NCI-H1417 (cell line): Measurements from ENCODE around the gene ALMS1.
"Not testable (repeated sequence)": the region's sequence is repeated elsewhere in the genome, so short reads cannot be mapped to it uniquely, and the experiment has no call there.

Experiments
- DNase-seq, 3 experiments: peaks; one replicate each; lab custom pipeline; 2025; lab: John Stamatoyannopoulos, UW

ALMS1 gene

DNA sequence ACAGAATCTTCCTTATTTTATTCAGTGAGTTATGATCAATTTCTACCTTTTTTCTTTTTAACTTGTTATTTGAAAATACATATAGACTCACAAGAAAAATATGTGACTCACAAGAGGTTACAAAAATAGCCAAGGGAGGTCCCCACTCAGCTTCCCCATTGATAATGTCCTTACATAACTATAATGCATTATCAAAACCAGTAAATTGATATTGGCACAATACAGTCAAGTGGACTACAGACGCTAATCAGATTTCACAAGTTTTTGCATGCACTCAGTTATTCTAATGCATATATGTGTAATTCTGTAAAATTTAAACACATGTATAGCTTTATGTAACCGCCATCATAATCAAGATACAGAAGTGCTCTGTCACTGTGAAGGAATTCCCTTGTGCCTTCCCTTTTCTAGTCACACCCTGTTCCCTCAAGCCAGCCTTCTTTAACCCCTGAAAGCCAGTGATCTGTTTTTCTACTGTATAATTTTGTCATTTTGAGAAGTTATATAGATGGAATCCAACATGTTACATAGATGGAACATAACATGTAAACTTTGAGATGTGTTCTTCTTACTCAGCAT is 118.4 kb downstream of the ALMS1 start:
- no peak for DNase-seq

DNA sequence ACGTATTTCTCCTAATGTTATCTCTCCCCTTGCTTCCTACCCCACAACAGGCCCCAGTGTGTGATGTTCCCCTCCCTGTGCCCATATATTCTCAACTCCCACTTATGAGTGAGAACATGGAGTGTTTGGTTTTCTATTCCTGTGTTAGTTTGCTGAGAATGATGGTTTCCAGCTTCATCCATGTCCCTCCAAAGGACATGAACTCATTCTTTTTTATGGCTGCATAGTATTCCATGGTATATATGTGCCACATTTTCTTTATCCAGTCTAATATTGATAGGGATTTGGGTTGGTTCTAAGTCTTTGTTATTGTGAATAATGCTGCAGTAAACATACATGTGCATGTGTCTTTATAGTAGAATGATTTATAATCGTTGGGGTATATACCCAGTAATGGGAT is 119.2 kb downstream of the ALMS1 start:
- DNase-seq, result not testable (repeated sequence)

DNA sequence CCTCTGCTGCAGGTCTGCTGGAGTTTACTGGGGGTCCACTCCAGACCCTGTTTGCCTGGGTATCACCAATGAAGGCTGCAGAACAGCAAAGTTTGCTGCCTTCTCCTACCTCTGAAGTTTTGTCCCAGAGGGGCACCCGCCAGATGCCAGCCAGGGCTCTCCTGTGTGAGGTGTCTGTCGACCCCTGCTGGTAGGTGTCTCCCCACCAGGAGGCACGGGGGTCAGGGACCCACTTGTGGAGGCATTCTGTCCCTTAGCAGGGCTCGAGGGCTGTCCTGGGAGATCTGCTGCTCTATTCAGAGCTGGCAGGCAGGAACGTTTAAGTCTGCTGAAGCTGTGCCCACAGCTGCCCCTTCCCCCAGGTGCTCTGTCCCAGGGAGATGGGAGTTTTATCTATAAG is 124.8 kb downstream of the ALMS1 start:
- DNase-seq, result not testable (repeated sequence)

DNA sequence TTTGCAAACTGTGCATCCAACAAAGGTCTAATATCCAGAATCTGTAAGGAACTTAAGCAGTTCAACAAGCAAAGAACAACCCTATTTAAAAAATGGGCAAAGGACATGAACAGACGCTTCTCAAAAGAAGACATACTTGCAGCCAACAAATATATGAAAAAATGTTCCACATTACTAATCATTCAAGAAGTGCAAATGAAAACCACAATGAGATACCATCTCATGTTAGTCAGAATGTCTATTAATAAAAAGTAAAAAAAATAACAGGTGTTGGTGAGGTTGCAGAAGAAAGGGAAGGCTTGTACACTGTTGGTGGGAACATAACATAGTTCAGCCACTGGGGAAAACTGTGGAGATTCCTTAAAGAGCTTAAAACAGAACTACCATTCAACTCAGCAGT is 130.4 kb downstream of the ALMS1 start:
- no peak for DNase-seq

DNA sequence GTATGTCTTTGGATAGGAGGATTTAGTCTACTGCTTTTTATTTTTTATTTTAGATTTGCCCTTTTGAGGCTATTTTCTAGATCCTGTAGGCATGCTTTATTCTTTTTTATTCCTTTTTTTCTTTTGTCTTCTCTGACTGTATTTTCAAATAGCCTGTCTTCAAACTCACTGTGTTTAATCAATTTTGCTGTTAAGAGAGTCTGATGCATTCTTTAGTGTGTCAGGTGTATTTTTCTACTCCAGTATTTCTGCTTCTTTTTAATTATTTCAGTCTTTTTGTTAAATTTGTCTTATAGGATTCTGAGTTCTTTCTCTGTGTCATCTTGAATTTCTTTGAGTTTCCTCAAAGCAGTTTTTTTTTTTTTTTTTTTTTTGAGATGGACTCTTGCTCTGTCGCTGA is 143.1 kb downstream of the ALMS1 start:
- DNase-seq, result no peak

DNA sequence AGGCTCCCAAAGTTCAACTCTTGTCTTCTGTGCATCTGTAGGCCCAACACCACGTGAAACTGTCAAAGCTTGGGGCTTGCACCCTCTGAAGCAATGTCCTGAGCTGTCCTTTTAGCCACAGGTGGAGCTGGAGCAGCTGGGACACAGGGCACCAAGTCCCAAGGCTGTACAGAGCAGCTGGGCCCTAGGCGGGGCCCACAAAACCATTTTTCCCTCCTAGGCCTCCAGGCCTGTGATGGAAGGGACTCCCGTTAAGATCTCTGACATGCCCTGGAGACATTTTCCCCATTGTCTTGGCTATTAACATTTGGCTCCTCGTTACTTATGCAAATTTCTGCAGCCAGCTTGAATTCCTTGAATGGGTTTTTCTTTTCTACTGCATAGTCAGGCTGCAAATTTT is 145.1 kb downstream of the ALMS1 start:
- not testable (repeated sequence) for DNase-seq

DNA sequence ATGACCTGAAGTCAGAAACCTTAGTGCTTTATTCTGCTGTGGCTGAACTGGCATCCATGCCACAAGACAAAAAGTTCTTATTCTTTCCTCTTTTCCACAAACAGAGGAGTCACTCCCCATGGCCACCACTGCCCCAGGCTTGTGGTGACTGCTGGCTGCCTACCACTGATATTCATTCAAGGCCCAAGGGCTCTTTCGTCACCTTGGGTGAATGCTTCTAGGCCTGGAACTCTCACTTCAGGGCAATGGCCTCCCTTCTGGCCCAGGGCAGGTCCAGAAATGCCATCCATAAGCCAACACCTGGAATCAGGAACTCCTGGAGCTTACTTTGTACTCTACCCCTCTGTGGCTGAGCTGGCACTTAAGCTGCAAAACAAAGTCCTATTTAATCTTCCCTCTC is 146.7 kb downstream of the ALMS1 start:
- DNase-seq, result no peak

DNA sequence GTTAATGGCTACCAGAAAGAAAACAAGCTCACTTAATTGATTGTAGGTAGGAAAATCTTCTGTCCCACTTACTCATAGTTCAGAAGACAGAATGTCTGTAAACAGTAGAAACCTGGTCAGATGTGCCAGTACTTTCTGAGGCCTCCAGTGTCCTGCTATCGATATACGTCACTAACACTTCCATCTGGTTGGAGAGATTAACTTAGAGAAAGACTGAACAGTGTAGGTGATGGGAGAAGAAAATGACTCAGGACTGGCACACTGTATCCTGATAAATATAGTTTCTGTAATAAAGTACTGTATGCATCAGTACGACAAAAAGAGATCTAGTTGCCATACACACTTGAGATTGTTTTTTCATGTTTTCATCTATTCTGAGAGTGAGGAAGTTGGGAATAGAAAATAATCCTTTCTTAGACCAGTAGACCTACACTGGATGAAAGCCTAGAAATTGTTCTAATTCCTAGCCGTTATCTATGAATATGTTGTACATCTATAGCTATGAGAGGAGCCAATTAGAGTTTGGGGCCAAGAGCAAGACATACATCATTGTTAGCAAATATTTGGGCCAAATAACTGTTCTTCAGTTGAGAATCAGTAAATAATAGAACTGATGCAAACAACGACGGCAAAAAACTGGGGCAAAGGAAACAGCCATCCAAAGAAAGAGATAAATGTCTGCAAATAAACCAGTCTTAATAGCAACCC is 150.7 kb downstream of the ALMS1 start:
- DNase-seq, result no peak

DNA sequence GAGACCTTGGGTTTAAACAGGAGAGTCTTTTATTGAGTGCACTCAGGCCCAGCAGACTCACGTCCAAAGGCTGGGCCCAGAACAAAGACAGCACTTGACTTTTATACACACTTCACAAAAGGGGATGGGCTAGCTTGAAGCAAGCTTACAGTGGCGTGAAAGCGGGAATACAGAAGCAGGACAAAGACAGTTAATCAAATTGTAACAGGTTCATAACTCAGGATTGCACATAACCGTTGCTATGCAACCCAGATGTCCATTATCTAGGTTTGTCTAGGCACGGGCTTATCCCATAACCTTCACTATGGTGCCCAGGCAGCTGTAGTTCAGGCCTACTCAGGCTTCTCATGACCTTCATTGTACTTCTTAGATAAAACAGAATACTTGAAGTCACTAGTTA is 175.2 kb downstream of the ALMS1 start:
- peak; percentile 63 to 94 (median 84) for DNase-seq

DNA sequence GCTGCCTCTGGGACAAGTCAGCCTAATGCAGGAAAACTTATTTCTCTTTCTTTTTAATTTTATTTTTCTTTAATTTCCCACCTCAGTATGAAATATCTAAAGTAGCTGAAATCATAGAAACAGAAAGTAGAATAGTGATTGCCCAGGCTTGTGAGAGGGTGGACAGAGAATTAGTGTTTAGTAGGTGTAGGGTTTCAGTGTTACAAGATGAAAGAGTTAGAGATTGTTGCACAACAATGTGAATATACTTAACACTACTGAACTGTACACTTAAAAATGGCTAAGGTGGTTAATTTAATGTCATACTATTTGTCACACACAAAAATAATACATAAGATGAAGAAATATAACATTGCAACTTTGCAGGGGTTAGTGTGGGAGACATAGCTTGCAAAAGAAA is 175.8 kb downstream of the ALMS1 start:
- DNase-seq, result peak in 1 of 3 experiments; percentile 1

DNA sequence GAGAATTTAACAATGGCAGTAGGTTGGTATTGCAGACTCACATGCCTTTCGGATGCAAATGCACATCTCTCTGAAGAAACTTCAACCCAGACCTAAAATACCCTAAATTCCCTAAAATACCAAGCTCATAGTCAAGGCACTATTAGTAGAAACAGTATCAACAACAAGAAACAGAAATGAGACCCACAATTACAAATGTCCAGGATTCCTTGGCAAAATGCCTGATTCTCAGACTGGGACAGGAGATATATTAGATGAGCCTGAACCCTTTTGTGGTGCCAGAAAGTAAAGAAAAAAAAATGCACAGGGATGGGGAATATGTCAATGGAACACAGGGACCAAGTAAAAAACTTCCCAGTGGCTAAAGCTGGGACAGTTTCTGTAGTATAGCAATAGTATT is 179.3 kb downstream of the ALMS1 start:
- DNase-seq, result no peak

DNA sequence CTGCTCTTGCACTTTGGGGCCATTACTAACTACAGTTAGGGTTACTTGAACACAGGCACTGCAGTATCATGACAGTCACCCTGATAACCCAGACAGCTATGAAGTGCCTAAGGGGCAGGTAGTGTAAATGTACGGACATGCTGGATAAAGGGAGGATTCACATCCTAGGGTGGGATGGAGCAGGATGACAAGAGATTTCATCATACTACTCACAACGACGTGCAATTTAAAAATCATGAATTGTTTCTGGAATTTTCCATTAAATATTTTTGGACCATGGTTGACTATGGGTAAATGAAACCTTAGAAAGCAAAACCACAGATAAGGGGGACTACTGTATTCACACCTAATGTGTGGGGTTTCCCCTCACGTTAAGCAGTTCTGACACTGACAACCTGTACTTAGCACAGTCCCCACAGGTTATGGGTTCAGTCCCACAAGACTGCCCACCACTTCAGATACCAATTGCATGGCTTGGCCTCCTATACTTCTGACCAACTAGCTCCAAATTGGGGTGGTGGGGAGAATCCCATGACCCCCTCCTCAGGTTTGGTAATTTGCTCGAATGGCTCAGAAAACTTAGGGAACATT is 180.7 kb downstream of the ALMS1 start:
- no peak for DNase-seq

DNA sequence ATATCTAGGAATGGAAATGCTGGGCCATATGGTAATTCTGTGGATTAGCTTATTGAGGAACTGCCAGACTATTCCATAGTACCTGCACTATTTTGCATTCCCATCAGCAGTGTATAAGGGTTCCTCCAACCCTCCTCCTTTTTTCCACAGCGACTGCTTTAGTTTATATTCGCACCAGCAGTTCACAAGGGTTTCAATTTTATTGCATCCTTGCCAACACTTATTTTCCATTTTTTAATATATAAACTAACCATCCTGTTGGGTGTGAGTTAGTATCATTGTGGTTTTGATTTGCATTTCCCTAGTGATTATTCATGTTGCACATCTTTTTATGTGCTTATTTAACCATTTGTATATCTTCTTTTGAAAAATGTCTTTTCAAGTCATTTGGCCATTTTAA is 189.6 kb downstream of the ALMS1 start:
- DNase-seq, result no peak

DNA sequence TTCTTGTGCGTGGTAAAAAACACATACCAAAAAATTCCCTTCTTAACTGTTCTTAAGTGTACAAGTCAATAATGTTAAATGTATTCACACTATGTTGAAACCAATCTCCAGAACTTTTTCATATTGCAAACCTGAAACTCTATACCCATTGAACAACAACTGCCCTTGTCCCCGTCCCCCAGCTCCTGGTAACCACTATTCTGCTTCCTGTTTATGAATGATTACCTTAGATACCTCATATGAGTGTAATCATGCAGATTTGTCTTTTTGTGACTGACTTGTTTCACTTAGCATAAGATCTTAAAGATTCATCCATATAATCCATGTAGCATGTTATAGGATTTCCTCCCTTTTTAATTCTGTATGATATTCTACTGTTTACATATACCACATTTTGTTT is 196.7 kb downstream of the ALMS1 start:
- DNase-seq, result no peak

DNA sequence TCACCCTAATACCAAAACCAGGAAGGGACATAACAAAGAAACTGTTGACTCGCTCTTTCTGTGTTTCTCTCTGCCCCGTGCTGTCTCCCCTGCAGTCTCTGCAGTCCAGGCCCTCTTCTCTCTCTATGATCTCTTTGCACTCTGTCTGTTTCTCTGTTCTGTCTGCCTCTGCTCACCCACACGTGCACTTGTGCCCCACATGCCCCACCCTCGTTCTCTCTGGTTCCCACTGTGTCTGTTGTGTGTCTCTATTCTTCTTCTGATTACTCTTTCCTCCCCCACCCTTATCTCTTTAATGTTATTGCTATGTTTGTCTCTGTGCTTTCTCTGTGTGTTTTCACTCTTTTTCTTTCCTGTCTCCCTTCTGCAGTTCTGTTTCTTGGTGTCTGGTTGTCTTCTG is 202.5 kb downstream of the ALMS1 start:
- peak in 2 of 3 experiments; percentile 35 to 68 for DNase-seq

DNA sequence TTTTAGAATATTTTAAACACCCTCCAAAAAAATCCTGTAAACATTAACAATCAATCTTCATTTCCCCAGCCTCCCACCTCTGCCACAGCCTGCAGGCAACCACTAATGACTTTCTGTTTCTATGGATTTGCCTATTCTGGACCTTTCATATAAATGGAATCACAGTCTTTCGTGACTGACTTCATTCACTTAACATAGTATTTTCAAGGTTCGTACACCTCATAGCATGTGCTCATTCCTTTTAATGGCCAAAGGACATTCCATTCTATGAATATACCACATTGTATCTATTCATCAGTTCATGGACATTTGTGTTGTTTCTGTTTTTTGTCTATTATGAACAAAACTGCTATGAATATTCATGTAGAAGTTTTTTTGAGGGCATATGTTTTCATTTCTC is 208.0 kb downstream of the ALMS1 start:
- no peak for DNase-seq

DNA sequence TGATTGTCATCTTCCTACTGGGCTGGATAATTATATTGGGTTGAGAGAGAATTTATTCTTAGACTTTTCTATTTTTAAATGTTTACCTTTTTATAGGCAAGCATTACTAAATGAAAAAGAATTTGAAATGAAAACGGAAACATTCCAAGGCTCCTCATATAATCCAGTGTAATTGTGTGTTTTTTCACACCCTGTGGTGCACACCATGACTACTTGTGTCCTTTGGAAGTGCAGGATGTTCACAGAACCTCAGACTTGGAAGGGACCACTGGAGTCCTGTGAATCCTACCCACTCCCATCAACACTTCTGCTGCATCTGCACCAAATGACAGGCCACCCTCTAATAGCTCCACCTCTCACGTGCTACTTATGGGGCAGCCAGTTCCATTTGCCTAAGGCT is 208.6 kb downstream of the ALMS1 start:
- DNase-seq, result no peak

DNA sequence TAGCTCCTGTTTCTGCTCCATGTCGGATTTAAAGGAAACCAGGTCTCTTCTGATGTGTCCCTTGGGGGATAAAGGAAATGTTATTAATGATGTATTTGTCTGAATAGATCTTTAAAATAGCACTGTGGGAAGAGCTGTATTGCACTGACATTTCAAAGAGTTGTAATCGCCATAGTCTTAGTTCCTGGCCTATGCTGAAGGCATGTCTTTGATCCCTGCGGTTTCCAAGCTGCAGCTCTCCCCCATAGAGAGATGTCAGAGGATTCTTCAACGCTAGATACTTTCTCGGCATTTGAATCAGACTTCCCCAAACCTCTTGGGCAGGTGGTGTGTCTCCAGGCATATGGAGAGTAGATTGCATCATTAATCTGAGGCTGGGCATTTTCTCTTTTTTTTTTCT is 216.1 kb downstream of the ALMS1 start:
- no peak for DNase-seq

DNA sequence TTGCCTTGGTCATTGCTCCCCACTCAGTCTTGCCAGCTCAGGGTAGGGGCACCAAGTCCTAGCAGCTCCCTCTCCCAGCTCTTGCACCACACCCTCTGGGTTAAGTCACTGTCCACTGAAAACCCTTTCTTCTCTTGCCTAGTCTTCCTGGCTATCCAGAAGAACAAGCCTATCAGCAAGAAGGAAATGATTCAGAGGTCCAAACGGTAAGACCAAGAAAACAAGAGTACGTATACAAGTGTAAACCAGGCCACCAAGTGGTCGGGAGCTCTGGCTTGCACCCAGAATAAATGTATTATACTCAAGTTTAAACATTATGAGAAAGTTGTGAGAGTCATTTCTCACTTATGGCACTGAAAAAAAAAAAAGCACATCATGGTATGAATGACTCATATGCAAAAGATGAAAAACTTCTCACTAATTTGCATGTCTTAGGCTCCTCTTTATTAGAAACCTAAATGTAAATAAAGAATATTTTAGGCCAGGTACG is 217.5 kb downstream of the ALMS1 start:
- DNase-seq, result not testable (repeated sequence)

DNA sequence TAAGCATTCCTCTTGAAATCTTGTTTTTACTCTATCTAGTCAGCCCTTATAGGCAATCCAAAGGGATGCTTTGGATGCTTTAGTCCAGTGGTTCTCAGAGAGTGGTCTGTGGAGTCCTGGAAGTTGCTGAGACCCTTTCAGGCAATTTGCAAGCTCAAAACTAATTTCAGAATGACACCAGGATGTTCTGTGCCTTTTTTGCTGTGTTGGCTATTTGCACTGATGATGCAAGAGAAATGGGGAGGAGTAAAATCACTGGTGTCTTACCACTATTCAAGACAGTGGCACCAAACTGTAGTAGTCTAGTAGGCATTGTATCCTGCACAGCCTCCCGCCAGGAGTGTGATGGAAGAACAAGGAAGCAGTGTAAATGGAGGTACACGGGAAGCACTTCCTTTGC is 219.0 kb downstream of the ALMS1 start:
- not testable (repeated sequence) for DNase-seq

DNA sequence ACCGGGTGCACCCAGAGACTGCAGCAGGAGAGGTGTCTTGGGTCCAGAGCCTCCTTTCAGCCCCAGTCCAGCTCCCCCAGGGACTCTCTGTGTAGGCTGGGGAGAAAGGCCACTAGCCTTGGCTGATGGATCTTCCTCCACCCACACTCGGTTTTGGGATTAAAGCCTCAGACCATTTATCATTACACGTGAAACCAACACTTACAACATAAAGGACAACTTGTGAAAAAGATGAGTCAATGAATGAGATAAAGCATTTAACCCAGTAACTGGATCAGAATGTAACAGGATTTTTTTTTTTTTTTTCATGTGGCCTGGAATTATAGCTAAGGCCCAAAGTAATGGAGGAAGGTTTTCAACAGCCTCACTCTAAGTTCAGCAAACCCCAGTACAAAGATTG is 224.5 kb downstream of the ALMS1 start:
- DNase-seq, result no peak

DNA sequence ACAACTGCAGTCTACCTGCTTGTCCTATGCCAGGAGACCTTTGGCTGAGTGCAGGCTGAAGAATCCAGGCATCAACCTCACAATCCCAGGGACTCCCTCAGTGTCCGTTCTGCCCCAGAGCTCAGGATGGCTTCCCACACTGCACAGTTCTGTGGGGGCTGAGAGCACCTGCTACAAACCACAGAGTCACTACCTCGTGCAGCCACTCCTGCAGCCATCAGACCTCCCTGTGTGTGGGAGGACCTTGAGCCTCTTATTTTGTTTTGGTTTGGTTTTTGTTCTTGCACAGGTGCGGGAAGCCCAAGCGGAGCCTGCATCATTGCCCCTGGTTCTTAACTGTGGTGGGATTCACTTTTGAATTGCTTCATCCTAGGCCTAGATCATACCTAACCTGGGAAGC is 225.6 kb downstream of the ALMS1 start:
- DNase-seq, result no peak

DNA sequence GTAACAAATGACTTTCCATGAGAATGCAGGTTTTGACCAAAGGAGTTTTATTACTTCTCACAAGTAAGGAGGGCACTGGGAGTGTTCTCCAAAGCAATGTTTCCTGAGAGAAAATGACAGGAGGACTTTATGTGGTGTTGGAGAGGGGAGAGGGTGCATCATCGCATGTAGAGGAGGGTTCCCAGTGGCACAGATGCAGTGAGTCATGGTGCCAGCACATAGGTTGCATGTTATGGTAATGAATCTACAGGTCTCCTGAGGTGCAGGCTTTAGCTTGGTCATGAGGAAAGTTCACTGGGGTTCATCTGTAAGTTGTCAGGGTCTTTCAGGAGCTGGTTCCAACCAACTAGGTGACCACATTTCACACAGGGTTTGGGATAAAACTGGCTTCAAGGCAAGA is 226.2 kb downstream of the ALMS1 start:
- DNase-seq, result no peak

DNA sequence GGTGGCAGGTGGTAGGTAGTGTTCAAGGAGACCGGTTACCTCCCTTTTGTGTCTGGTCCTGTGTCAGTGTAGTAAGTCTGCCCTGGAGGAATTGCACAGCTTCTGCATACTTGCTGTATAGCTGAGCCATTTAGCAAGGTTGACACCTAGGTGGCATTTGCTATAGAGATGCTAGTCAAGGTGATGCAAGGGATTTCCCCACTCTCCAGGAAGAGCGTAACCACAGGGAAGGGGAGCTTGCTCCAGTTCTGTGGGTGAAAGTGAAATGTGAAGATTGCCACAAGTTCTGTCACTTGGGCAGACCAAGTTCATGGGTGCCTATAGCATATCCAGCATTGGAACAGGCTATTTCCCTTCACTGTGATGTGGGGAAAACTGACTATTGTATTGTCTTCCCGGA is 228.5 kb downstream of the ALMS1 start:
- no peak for DNase-seq
